SU-DHL-6 (cell line): ENCODE data around the gene KRTAP4-3.

Source experiments
- H2AFZ ChIP-seq: fragments of 200-600 bp; sonication (generic); 2 replicates; pipeline ENCODE4 v1.6.1; 2014; ENCODE audit warnings: low read depth, mild to moderate bottlenecking, moderate library complexity, mixed read lengths, antibody characterized with exemption, low read length; ENCODE audit not compliant: severe bottlenecking
- H3F3A ChIP-seq: fragments of 200-600 bp; shearing (Covaris generic); 2 replicates; pipeline ENCODE4 v1.6.0; 2016; ENCODE audit warnings: antibody characterized with exemption, mild to moderate bottlenecking; ENCODE audit not compliant: insufficient read depth
- H3K27ac ChIP-seq: fragments of 200-600 bp; sonication (generic); 2 replicates; pipeline ENCODE4 v1.5.1; 2016; ENCODE audit warnings: low read depth, mild to moderate bottlenecking, low read length, moderate library complexity, mixed read lengths
- H3K27me3 ChIP-seq: fragments of 200-600 bp; sonication (generic), shearing (Covaris generic); 2 replicates; pipeline ENCODE4 v1.6.0; 2014; ENCODE audit warnings: mild to moderate bottlenecking, low read length
- H3K36me3 ChIP-seq: fragments of 200-600 bp; sonication (generic); 2 replicates; pipeline ENCODE4 v1.6.1; 2014; ENCODE audit warnings: mild to moderate bottlenecking, low read length, mixed read lengths
- H3K4me2 ChIP-seq: fragments of 300-600, 200-600 bp; shearing (Covaris generic), sonication (generic); 2 replicates; pipeline ENCODE4 v1.6.0; 2014; ENCODE audit warnings: low read length, low read depth, mild to moderate bottlenecking; ENCODE audit not compliant: poor library complexity, severe bottlenecking
- H3K4me3 ChIP-seq: fragments of 200-600 bp; sonication (generic); 2 replicates; pipeline ENCODE4 v1.5.1; 2014; ENCODE audit warnings: antibody characterized with exemption, low read length, mild to moderate bottlenecking, mixed read lengths; ENCODE audit not compliant: insufficient read depth, poor library complexity, severe bottlenecking
- H3K79me2 ChIP-seq: fragments of 200-600 bp; sonication (generic); 2 replicates; pipeline ENCODE4 v1.6.1; 2014; ENCODE audit warnings: mild to moderate bottlenecking, low read length, moderate library complexity; ENCODE audit not compliant: insufficient read depth
- H3K9ac ChIP-seq: fragments of 200-600 bp; sonication (generic); 2 replicates; pipeline ENCODE4 v1.7.0; 2014; ENCODE audit warnings: mild to moderate bottlenecking, low read length
- H3K9me2 ChIP-seq: fragments of 200-600 bp; sonication (generic); replicated peaks from 2 replicates; pipeline ENCODE4 v1.6.1; 2014; ENCODE audit warnings: low read length; ENCODE audit not compliant: insufficient read depth
- H3K9me3 ChIP-seq: fragments of 200-600 bp; sonication (generic); 2 replicates; pipeline ENCODE4 v1.6.1; 2014; ENCODE audit warnings: low read length, mixed read lengths; ENCODE audit not compliant: insufficient read depth
- H4K20me1 ChIP-seq: fragments of 200-600 bp; sonication (generic); 2 replicates; pipeline ENCODE4 v1.6.1; 2014; ENCODE audit warnings: low read depth, mild to moderate bottlenecking, antibody characterized with exemption, low read length, moderate library complexity, mixed read lengths
- CTCF ChIP-seq: fragments of 200-600 bp; sonication (generic); IDR thresholded peaks from one replicate; pipeline ENCODE4 v1.5.1; 2017; ENCODE audit warnings: antibody characterized with exemption, mild to moderate bottlenecking, low read length, moderate library complexity; ENCODE audit not compliant: insufficient read depth, poor library complexity, severe bottlenecking
- EZH2phosphoT487 ChIP-seq: fragments of 200-600 bp; sonication (generic), shearing (Covaris generic); conservative IDR thresholded peaks from 2 replicates; pipeline ENCODE4 v1.6.1; 2018; ENCODE audit warnings: mild to moderate bottlenecking, antibody characterized with exemption, low read length, moderate library complexity, mixed read lengths

KRTAP4-3 gene

GRCh38 chr17:41177727-41178271, 9.8 kb upstream of the KRTAP4-3 start, which contains the start of gene KRTAP4-2:
Gene KRTAP4-2, minus strand, starts transcription at chr17:41178221. Its CDS starts 57 bp downstream, at chr17:41178164.
- Histone ChIP-seq H3K9me2 (no peaks in the 10 kb centered on the region), H3K4me2 (no peak within 1 kb of the TSS), H3K36me3 (no peaks in the 10 kb centered on the region), H3K27me3 (0 out of 2 replicates have a peak, but pooled peaks cover 3% of the 10 kb centered on the region), H3K79me2 (no peaks in the 10 kb centered on the region), H3K4me3 (no peak within 1 kb of the TSS), H3F3A (no peaks in the 10 kb centered on the region), H3K9me3 (no peaks in the 10 kb centered on the region), H3K27ac (no peak within 1 kb of the TSS), H4K20me1 (no peaks in the 10 kb centered on the region), H3K9ac (no peak within 1 kb of the TSS), H2AFZ (no peak within 1 kb of the TSS)
- TF ChIP-seq EZH2phosphoT487 (no peak), CTCF (no peak)

- Histone ChIP-seq H4K20me1 (no peaks in the 10 kb centered on the region), H3K36me3 (no peaks in the 10 kb centered on the region), H3K79me2 (no peaks in the 10 kb centered on the region), H3K9me2 (no peaks in the 10 kb centered on the region), H2AFZ (no peak overlapping the region), H3K4me3 (no peak overlapping the region), H3K27ac (no peak overlapping the region), H3K9ac (no peak overlapping the region), H3K9me3 (no peaks in the 10 kb centered on the region), H3F3A (no peaks in the 10 kb centered on the region), H3K4me2 (no peak overlapping the region), H3K27me3 (0 out of 2 replicates have a peak, but pooled peaks cover 3% of the 10 kb centered on the region)
- no peak for TF ChIP-seq EZH2phosphoT487
- TF ChIP-seq CTCF, result no peak
These were observed 8.8 kb upstream of the KRTAP4-3 start for GRCh38 chr17:41176744-41177387.

GRCh38 chr17:41171886-41172285, 3.9 kb upstream of the KRTAP4-3 start:
- Histone ChIP-seq H3K9me2 (no peaks in the 10 kb centered on the region), H3K4me3 (no peak overlapping the region), H3K27me3 (no peaks in the 10 kb centered on the region), H3K4me2 (no peak overlapping the region), H2AFZ (no peak overlapping the region), H3K9me3 (no peaks in the 10 kb centered on the region), H3F3A (no peaks in the 10 kb centered on the region), H3K79me2 (no peaks in the 10 kb centered on the region), H4K20me1 (no peaks in the 10 kb centered on the region), H3K36me3 (no peaks in the 10 kb centered on the region), H3K9ac (no peak overlapping the region), H3K27ac (no peak overlapping the region)
- TF ChIP-seq CTCF (no peak), EZH2phosphoT487 (no peak)
